GM19043 (cell line): ENCODE measurements around the gene NUP133.

Source experiments
- ATAC-seq: cut with Tn5 transposase; IDR thresholded peaks from one replicate; pipeline ENCODE4 v1.9.1; 2021; ENCODE audit warnings: low read depth; ENCODE audit not compliant: unreplicated experiment

Gene NUP133

DNA sequence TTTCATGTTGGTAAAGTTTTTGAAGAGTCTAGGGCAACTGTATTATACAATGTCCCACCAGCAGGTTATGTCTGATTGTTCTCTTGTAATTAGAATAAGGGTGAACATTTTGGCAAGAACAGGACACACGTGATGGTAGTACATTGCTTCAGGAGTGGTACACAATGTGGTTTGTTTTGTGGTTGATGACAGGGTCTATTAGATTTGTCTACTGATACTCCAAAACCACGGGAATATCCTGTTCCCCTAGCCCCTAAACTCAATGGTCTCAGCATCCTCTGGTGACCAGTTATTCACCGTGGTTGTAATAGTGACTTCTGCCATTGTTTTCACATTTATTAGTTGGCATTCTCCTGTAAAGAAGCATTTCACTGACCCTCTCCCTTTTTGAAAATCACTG lies 52.1 kb downstream of the NUP133 start:
- ATAC-seq = no peak

DNA sequence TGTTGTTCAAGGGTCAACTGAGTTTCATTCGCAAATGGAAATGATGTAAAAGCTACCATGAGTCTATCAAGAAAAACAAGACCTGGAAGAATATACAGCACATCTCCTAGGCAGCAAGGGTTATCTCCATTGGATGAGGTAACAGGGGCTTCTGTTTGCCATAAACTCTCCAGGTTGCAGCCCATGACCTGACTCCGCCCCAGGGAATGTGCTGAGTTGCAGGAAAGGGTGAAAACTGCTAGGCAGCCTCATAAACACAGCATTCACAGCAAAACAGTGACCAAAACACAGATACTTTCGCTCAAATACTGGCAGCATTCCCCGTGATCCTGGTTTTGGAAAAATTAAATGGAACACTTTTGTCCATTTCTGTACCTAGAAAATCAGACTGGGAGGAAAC lies 54.1 kb downstream of the NUP133 start:
- ATAC-seq = no peak

DNA sequence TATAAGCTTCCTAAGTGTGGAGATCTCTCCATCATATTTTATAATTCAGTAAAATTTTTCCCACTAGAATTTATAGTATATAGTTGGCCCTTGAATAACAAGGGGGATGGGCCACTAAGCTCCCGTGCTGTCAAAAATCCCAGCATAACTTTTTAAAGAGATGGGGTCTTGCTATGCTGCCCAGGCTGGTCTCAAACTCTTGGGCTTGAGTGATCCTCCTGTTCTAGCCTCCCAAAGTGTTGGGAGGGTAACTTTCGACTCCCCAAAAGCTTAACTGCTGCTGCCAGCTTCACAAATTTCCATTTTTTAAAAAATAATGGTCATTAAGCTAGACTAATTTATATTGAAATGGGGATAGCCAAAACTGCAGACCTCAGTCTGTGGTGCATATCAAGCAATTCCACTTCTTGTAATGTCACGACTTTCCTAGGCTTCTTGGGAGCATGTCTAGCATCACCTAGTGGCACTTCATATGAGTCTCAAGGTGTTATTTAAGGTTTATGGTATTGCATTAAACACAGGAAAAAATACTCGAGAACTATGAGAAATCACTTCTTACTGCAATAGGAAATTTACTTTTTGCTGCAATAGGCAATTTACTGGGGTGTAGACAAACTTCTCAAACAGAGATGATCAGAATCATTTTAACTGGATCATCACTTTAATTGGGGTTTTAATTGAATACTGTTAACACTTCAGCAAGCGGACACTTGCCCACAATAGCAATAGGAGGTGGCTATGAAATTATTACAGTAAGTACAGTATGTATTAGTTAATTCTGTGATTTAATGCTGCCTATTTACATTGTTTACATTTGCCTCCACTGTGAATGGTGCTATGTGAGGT lies 55.0 kb downstream of the NUP133 start:
- ATAC-seq = no peak

DNA sequence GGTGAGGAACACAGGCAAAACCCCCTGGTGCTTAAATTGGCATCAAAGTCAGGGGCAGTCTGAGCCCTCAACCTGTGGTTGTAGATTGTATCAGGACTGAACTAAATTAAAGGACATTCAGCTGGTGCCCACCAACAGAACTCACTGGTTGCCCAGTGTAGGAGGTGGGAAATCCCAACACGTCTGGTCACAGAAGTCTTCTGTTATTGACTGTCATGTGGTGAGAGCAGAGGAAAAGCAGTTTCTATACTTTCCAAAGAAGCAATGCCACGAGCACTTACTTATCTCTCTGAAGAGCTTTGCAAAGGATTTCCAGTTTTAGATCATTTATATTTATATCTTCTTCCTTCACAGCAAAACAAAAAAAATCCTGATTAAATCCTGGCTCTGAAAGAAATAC lies 59.3 kb downstream of the NUP133 start:
- ATAC-seq = no peak

DNA sequence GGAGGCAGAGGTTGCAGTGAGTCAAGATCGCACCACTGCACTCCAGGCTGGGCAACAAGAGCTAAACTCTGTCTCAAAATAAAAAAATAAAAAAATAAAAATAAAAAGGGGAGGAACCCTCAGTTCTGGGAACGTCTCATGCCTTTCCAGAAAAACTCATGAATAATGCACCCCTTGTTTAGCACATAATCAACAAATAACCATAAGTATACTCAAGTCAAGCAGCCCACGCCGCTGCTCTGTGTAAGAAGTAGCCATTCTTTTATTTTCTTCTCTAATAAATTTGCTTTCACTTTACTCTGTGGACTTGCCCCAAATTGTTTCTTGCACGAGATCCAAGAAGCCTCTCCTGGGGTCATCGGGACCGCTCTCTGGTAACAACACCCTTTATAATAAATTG lies 59.8 kb downstream of the NUP133 start:
- ATAC-seq = no peak

DNA sequence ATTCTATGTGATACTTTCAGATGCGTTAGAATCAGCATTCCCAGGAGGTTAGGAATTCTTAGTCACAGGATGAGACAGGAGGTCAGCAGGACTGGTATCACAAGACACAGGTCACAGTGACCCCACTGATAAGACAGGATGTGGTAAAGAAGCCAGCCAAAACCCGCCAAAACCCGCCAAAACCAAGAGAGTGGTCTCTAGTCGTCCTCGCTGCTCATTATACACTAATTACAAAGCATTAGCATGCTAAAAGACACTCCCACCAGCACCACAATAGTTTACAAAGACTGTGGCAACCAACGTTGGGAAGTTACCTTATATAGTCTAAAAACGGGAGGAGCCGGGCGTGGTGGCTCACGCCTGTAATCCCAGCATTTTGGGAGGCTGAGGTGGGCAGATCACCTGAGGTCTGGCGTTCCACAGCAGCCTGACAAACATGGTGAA lies 60.3 kb downstream of the NUP133 start:
- no peak for ATAC-seq

DNA sequence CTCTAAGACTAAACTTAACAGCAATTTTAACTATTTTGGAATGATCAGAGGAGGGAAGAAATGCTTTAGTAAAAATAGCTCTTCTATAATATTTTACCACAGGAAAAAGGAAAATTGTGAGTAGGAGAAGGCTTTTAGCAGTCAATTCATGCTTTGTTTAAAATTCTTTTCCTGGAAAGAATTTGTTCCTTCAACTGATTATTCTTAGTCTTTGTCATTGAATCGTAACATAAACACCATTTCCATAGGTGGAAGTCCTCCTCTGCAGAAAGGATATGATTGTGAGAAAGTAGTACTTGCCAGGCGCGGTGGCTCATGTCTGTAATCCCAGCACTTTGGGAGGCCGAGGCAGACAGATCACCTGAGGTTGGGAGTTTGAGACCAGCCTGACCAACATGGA lies 62.3 kb downstream of the NUP133 start:
- ATAC-seq = no peak

DNA sequence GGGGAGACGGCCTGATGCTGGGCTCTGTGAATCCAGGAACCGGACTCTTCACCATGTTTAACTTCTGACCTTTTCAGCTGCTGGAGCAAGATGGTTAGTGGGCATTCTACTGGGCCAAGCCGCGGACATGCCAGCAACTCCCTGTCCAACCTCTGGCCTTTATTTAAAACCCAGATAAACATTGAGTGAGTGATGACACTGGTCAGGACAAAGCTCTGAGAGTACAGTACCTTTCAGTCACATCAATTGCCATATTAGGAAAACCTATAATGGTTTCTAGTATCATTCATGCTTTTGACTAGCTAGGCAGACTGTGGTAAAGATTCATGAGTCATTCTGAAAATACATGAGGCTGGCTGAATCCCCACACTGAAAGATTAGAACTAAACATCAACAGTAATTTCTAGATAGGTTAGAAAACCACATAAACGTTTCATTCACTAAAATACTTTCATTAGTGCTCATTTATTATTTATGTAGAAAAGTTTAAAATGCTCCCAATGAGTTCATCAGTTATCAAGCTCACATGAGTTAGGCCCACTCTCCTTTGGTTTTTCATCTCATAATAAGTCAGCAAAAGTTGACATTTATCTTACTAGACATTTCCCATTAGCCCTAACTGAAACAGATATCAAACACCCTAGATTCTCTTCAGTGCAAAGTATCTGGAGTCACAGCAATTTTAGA lies 67.1 kb downstream of the NUP133 start:
- ATAC-seq = peak; percentile 98

DNA sequence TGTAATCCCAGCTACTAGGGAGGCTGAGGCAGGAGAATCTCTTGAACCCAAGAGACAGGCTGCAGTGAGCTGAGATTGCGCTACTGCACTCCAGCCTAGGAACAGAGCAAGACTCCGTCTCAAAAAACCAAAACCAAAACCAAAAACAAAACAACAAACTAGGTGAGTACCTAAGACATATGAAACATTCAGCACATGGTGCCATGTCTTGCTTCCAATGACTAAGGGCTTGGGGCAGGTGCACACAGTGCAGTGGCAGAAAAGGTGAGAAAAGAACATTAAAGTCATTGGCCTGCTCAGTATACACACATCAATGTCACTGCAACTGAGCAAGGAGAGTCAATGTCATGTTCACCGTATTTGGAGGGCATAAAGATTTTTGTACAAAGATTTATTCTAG lies 70.1 kb downstream of the NUP133 start:
- ATAC-seq = no peak

DNA sequence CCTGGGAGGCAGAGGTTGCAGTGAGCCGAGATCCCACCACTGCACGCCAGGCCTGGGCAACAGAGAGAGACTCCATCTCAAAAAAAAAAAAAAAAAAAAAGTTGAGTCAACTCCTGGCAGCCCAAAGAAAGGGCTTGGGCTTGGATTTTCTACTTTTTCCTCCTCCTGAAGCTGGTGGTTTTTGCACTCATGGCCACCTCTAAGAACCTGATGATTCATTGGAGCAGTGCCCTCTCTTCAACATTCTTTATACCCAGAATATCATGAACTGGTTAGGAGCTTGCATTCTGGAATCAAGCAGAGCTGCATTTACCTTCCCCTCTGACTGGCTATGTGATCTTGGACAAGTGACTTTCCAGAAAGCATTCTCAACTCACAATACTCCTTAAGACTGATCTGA lies 70.7 kb downstream of the NUP133 start:
- no peak for ATAC-seq

DNA sequence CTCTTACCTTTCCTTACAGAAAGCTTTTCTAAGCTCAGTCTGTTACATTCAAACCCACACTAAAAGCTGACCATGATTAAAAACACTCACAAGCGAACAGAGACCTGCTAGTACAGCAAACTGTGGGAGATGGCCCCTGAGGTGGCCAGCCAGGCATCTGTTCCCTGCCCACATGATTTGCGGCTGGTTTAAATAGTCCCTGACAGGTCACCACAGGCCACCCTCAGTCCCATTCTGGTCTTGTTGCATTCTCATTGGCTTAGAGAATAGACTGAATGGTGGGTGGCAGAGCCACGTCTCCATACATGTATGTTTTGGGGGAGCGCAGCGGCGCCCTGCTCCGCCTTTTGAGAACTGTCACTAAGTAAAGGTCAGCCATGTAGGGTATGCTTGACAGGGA lies 71.9 kb downstream of the NUP133 start:
- ATAC-seq = no peak

DNA sequence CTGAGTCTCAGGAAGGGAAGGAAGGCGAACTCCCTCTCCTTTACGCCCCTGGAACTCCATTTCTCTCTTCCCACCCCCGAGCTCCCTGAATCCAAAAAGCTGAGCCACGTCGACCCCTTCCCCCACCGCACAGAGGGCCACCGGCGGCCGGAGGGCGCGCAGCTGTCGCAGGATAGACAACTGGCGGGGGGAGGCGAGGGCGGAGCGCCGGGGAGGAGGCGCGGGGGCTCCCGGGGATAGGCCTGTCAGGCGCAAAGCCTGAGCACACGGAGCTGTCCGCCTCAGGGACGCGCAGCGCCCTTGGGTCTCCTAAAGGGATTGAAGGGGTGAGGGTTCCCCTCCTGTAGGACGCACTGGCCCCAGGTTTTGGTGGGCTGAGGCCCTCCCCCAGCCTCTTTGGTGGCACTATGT lies 73.5 kb downstream of the NUP133 start:
- no peak for ATAC-seq

DNA sequence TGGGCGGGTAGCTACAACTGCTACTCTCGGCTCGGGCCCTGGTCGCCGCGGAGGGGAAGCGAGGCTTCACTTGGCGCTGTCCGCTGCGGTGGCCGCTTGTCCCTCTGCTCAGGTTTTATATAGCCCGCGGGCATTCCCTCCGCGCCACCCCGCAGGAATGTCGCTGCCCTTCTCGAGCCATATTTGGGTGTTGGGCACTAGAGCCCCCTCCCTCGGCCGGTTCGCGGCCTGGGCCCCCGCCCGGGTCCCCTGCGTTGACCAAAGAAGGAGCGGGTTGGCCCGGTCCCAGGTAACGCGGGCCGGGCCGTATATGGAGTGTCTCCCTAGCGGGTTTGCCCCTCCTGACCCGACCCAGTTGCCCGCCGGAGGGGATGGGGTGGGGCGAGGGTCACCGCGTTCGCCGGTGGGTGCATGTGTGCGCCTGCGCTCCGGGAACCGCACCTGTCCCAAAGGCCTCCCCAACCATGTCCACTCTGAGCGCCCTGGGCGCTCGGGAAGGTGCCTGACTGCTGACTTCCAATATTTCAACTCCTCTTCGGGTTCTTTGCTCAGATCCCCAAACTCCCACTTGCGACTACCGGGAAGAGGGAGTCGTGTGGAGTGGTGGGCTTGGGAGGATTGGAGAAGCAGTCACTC lies 74.0 kb downstream of the NUP133 start, which contains the start of gene ACTA1:
ACTA1 (minus strand) TSS at position 90 of the 636 bp plus-strand sequence. CDS start 979 bp downstream, outside the sequence.
- ATAC-seq = no peak

DNA sequence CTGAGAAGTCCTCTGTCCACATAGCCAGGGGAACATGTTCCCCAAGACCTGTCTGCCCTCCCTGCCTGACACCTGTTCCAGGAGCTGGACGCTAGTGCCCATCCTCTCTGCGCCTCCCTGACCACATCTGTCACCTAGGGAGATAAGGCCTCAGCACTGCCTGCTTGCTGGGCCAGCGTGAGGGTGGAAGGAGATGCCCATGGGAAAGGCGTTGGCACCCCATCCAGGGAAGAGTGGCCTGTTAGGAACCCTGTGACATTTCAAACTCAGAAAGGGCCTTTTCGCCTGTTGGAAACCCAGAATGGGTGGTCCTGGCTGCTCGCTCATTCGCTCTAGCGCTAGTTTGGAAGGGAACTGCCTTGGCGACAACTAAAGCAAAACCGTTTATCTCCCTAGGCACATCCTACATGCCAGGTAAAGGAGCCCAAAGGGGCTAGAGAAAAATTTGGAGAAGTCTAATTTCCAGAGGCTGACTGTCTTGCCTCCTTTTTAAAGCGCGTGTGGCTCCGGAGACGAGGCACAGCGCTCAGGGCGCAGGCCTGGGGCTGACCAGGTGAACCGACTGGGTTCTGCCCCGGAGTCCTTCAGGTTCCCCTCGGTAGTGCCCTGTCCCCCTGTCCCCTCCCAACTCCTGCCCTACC lies 74.7 kb downstream of the NUP133 start:
- no peak for ATAC-seq

DNA sequence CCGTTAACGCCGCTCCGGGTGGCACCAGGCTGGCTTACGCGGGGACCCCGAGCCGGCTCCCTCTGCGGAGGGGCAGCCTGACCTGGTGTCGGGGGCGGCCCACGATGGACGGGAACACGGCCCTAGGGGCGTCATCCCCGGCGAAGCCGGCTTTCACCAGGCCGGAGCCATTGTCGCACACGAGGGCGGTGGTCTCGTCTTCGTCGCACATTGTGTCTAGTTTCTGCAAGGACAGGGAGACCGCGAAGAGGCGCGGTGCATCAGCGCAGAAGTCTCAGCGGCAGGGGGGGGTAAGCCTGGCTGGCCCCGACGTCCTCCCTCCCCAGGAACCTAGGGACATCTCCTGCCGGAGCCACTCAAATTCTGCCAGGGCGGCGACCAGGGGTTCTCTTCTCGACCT lies 75.2 kb downstream of the NUP133 start:
- ATAC-seq = no peak

DNA sequence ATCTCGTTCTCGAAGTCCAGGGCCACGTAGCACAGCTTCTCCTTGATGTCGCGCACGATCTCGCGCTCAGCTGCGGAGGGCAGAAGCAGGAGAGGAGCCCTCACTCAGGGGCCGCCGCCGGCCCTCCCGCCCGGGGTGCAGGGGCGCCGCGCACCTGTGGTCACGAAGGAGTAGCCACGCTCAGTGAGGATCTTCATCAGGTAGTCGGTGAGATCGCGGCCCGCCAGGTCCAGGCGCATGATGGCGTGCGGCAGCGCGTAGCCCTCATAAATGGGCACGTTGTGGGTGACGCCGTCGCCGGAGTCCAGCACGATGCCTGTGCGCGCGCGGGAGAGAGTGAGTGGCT lies 76.1 kb downstream of the NUP133 start:
- no peak for ATAC-seq

DNA sequence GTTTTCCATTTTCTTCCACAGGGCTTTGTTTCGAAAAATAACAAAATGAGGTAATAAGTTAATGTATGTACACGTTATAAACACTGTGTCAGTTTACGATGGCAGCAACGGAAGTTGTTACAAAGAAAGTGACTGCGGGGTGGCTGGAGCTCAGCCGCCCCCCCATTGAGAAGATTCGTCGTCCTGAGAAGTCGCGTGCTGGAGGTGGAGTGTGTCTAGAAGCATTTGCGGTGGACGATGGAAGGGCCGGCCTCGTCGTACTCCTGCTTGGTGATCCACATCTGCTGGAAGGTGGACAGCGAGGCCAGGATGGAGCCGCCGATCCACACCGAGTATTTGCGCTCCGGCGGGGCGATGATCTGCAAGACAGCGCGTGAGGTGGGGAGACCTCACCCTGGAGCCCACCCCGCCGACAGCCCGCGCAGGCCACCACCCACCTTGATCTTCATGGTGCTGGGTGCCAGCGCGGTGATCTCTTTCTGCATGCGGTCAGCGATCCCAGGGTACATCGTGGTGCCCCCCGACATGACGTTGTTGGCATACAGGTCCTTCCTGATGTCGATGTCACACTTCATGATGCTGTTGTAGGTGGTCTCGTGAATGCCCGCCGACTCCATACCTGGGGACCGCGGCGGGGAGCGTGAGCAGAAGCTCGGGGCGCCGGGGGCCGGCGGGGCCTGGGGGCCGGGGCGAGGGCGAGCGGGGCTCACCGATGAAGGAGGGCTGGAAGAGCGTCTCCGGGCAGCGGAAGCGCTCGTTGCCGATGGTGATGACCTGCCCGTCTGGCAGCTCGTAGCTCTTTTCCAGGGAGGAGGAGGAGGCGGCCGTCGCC lies 76.6 kb downstream of the NUP133 start:
- ATAC-seq = no peak

DNA sequence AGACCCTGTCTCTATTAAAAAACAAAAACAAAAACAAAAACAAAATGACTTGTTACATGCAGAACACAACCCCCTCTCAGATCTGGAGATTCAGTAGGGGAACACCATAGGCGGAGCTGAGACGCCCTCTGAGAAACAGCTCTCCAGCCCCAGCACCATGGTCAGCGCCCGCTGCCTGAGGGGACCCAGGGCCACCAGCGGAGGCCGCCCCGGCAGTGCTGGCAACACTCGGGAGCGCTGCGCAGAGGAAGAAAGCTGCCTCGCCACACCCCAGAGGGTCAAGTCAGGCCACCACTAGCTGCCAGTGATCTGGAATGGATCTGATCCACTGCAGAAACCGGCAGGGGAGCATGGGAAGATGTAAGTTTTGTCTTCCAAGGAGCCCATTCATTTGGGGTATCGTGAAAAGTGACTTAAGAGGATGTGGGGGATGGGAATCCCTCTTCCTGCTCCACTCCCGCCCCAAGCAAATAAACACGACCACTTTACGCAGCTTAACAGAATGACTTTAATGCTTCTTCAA lies 77.3 kb downstream of the NUP133 start:
- no peak for ATAC-seq

DNA sequence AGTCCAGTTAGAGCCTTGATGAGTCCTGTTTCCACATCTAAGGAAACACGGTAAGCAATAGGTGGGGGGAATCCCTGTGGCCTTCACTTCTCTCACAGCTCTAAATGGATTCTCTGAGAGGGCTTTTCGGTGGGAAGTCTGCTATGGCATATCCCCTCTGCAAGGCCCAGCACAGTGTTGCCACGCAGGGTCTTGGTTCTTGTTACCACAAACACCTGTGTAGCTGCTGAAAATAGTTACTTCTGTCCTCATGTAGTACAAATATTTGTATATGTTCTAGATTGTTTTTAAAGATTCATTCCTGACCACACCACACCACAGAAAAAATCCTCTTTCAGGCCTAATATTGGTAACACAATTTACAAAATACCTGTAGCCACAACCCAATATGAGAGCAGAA lies 79.9 kb downstream of the NUP133 start:
- no peak for ATAC-seq

DNA sequence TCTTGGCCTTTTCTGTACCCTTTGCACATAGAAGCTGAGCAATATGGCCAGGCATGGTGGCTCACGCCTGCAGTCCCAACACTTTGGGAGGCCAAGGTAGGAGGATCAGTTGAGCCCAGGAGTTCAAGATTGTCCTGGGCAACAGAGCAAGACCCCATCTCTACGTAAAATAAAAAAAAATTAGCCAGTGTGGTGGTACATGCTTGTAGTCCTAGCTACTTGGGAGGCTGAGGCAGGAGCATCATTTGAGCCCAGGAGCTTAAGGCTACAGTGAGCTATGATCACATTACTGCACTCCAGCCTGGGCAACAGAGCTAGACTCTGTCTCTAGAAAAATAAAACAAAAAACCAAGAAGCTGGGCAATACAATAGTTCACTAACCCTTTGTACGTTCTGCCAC lies 80.6 kb downstream of the NUP133 start:
- no peak for ATAC-seq
